HCT116 (cell line): ENCODE results near the gene RPTOR.

Experiments used
- ATF3 ChIP-seq: IDR thresholded peaks from 2 replicates; pipeline ENCODE4 v1.6.1; 2012
- CEBPB ChIP-seq: IDR thresholded peaks from 2 replicates; pipeline ENCODE4 v1.6.1; 2012; ENCODE audit warnings: low read depth
- CTCF ChIP-seq, 3 experiments: fragments of 200-600 bp in 1 of 3; sonication (generic) in 1 of 3; IDR thresholded peaks in 2 of 3; conservative IDR thresholded peaks in 1 of 3; 2 replicates each; pipeline ENCODE4 v1.5.1; 2012 to 2017; ENCODE audit warnings: low read depth in 2 of 3, low read length in 2 of 3, antibody characterized with exemption in 1 of 3, borderline replicate concordance in 1 of 3, control low read depth in 1 of 3, mild to moderate bottlenecking in 1 of 3, mixed read lengths in 1 of 3, mixed run types in 1 of 3, moderate library complexity in 1 of 3; ENCODE audit not compliant: insufficient read depth in 1 of 3
- EGR1 ChIP-seq: IDR thresholded peaks from 2 replicates; pipeline ENCODE4 v1.6.1; 2012; ENCODE audit warnings: low read depth
- EZH2 ChIP-seq: fragments of 200-600 bp; sonication (generic); IDR thresholded peaks from 2 replicates; pipeline ENCODE4 v1.6.1; 2017; ENCODE audit warnings: antibody characterized with exemption, mixed run types
- MAX ChIP-seq: IDR thresholded peaks from 2 replicates; pipeline ENCODE4 v1.6.1; 2012
- POLR2A ChIP-seq: IDR thresholded peaks from 2 replicates; pipeline ENCODE4 v1.7.0; 2011; ENCODE audit warnings: borderline replicate concordance; ENCODE audit not compliant: insufficient read depth, insufficient read length; ENCODE audit errors: extremely low read depth
- POLR2AphosphoS5 ChIP-seq: IDR thresholded peaks from 2 replicates; pipeline ENCODE4 v1.6.1; 2011; ENCODE audit warnings: mild to moderate bottlenecking, low read depth, low read length, moderate library complexity
- REST ChIP-seq: IDR thresholded peaks from 2 replicates; pipeline ENCODE4 v1.6.1; 2012; ENCODE audit warnings: low read depth
- YY1 ChIP-seq: IDR thresholded peaks from 2 replicates; pipeline ENCODE4 v1.6.1; 2011; ENCODE audit warnings: low read length, low read depth, moderate library complexity, mild to moderate bottlenecking; ENCODE audit not compliant: insufficient replicate concordance; ENCODE audit errors: extremely low read depth
- ZNF274 ChIP-seq: fragments of 200-500 bp; sonication (Bioruptor generic); IDR thresholded peaks from 2 replicates; pipeline ENCODE4 v1.6.1; 2014; ENCODE audit warnings: mild to moderate bottlenecking, low read depth, low read length, inconsistent platforms

GRCh38 chr17:80796430-80796861 lies 251.8 kb downstream of the RPTOR start:
- no peak for TF ChIP-seq EGR1
- TF ChIP-seq CTCF (IDR thresholded peaks at IDR 0.05 in 2 of 3, conservative IDR thresholded peaks at IDR 0.05 in 1 of 3; ENCODE audit: borderline replicate concordance in 1 of 3, insufficient read depth in 1 of 3, low read depth in 2 of 3, low read length in 2 of 3): no peak
- no peak for TF ChIP-seq CEBPB
- no peak for TF ChIP-seq MAX
- no peak for TF ChIP-seq POLR2A
- no peak for TF ChIP-seq EZH2
- no peak for TF ChIP-seq YY1
- TF ChIP-seq ATF3: no peak
- TF ChIP-seq POLR2AphosphoS5: no peak
- no peak for TF ChIP-seq REST
- no peak for TF ChIP-seq ZNF274
